WERI-Rb-1 (cell line): ENCODE data around the gene ITFG1.

Experiments
- DNase-seq: peaks from one replicate; pipeline ENCODE4 v3.0.0-alpha.2; 2020
- H3K27ac ChIP-seq: fragments of 250-450 bp; sonication (Bioruptor Pico); 2 replicates; pipeline ENCODE4 v1.5.1; 2020; ENCODE audit warnings: mild to moderate bottlenecking, moderate library complexity
- H3K27me3 ChIP-seq: fragments of 250-450 bp; sonication (Bioruptor Pico); 2 replicates; pipeline ENCODE4 v1.5.1; 2021; ENCODE audit warnings: mild to moderate bottlenecking, low read depth, moderate library complexity; ENCODE audit not compliant: insufficient read depth, severe bottlenecking
- H3K36me3 ChIP-seq: fragments of 250-450 bp; sonication (Bioruptor Pico); 2 replicates; pipeline ENCODE4 v1.5.1; 2020; ENCODE audit warnings: mild to moderate bottlenecking, moderate library complexity
- H3K4me3 ChIP-seq: 2 replicates; pipeline ENCODE4 v1.5.1; 2011; ENCODE audit warnings: low read depth, mild to moderate bottlenecking, control low read depth, low read length
- H3K9me3 ChIP-seq: fragments of 250-450 bp; sonication (Bioruptor Pico); 2 replicates; pipeline ENCODE4 v1.5.1; 2021; ENCODE audit warnings: mild to moderate bottlenecking, moderate library complexity; ENCODE audit not compliant: severe bottlenecking
- TF ChIP-seq, protein P1 (sequence below): IDR thresholded peaks from 2 replicates; pipeline ENCODE4 v1.5.1; 2011; ENCODE audit warnings: low read depth, mild to moderate bottlenecking, control low read depth, inconsistent platforms, low read length

Gene ITFG1

GRCh38 chr16:47461598-47462266, 869 bp upstream of the ITFG1 start:
- DNase-seq = no peak
- no peaks in the 10 kb centered on the region for H3K27me3 ChIP-seq
- peak overlapping the region; percentile 99 for H3K27ac ChIP-seq
- no peaks in the 10 kb centered on the region for H3K9me3 ChIP-seq
- TF ChIP-seq, protein P1, sequence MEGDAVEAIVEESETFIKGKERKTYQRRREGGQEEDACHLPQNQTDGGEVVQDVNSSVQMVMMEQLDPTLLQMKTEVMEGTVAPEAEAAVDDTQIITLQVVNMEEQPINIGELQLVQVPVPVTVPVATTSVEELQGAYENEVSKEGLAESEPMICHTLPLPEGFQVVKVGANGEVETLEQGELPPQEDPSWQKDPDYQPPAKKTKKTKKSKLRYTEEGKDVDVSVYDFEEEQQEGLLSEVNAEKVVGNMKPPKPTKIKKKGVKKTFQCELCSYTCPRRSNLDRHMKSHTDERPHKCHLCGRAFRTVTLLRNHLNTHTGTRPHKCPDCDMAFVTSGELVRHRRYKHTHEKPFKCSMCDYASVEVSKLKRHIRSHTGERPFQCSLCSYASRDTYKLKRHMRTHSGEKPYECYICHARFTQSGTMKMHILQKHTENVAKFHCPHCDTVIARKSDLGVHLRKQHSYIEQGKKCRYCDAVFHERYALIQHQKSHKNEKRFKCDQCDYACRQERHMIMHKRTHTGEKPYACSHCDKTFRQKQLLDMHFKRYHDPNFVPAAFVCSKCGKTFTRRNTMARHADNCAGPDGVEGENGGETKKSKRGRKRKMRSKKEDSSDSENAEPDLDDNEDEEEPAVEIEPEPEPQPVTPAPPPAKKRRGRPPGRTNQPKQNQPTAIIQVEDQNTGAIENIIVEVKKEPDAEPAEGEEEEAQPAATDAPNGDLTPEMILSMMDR = no peak
- H3K4me3 ChIP-seq = peak overlapping the region; percentile 62
- peaks cover 13% of the 10 kb centered on the region for H3K36me3 ChIP-seq

DNA sequence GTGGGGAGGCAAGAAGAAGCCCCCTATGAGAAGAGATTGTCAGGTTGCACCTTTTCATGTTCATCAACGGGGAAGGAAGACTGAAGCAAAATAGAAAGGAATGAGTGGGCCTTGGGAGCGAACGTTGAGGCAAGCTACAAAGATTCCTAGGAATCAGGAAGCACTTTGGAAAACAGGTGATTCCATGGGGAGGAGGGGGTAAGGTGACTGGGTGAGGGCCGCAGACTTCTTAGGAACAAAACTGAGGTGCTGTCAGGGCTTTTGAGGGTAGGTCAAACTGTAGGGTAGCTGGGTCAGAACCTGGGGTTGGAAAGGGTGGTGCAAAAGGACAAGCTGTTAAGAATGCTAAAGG, 528 bp downstream of the ITFG1 start:
- no peaks in the 10 kb centered on the region for H3K9me3 ChIP-seq
- H3K4me3 ChIP-seq = peak overlapping the region; percentile 62
- TF ChIP-seq, protein P1 = no peak
- no peak for DNase-seq
- no peaks in the 10 kb centered on the region for H3K27me3 ChIP-seq
- peaks cover 16% of the 10 kb centered on the region for H3K36me3 ChIP-seq
- peak overlapping the region; percentile 99 for H3K27ac ChIP-seq

DNA sequence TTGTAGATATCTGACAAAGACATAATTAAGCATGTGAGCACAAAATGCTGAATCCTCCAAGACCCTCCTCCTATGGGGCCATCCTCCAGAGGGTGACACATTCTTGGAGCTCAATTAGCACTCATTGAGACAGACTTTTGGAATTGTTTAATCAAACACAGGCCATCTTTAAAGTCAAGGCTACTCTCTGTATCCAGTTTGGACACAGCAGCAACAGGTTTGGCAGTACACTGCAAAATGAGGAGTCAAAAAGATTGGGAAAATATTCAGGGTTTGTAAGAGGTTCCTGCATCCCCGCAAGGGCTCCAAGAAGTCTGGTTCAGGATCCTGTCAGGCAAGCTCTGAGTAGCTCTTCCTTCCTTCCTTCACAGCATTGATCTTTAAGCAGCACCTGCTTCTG, 1.3 kb downstream of the ITFG1 start:
- no peak for DNase-seq
- Histone ChIP-seq H3K36me3 (peaks cover 16% of the 10 kb centered on the region), H3K9me3 (no peaks in the 10 kb centered on the region), H3K27ac (no peak overlapping the region), H3K4me3 (no peak overlapping the region), H3K27me3 (no peaks in the 10 kb centered on the region)
- TF ChIP-seq, protein P1 = no peak

DNA sequence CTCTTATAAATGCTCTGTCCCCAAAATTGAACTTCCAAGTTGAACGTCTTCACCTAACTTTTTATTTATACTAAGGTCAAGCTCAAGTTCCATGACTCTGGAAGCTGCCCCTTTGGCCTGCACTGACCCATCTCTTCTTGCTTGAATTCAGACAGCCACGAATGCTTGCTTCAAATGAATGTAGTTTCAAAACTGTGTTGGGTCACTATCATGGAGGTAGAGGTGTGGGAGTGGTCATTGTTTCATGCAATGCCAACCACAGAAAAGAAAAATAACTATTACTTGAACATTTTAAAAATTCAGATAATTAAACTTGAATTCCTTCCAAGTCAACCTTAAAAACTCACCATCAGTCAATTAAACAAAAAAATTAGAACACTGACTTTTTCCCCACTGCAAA, 2.5 kb downstream of the ITFG1 start:
- no peak overlapping the region for H3K27ac ChIP-seq
- no peak overlapping the region for H3K4me3 ChIP-seq
- H3K36me3 ChIP-seq = peaks cover 26% of the 10 kb centered on the region
- no peaks in the 10 kb centered on the region for H3K9me3 ChIP-seq
- no peaks in the 10 kb centered on the region for H3K27me3 ChIP-seq
- DNase-seq = no peak
- TF ChIP-seq, protein P1 = no peak

- H3K4me3 ChIP-seq = no peak overlapping the region
- H3K27ac ChIP-seq = no peak overlapping the region
- H3K36me3 ChIP-seq = peaks cover 33% of the 10 kb centered on the region
- no peaks in the 10 kb centered on the region for H3K27me3 ChIP-seq
- TF ChIP-seq, protein P1 = no peak
- no peaks in the 10 kb centered on the region for H3K9me3 ChIP-seq
- DNase-seq = no peak
Measured at GRCh38 chr16:47449788-47450187, 11.1 kb downstream of the ITFG1 start.
